Transverse colon (tissue), 4 donors: ENCODE measurements around the gene HIVEP2.

Experiments
- CTCF ChIP-seq, 5 experiments: fragments of 200-600 bp in 3 of 5; fragments of 450-650 bp in 2 of 5; sonication (generic) in 3 of 5; IDR thresholded peaks; 1 replicate in 2 of 5; 2 replicates in 3 of 5; pipeline ENCODE4 v1.5.1; 2016 to 2017; ENCODE audit warnings: antibody characterized with exemption in 5 of 5, inconsistent platforms in 3 of 5, mild to moderate bottlenecking in 2 of 5, moderate library complexity in 1 of 5
- EP300 ChIP-seq: sonication (generic); formaldehyde crosslinking; IDR thresholded peaks from one replicate; pipeline ENCODE4 v1.6.1; 2017; ENCODE audit warnings: antibody characterized with exemption, low read depth
- POLR2A ChIP-seq: fragments of 450-650 bp; IDR thresholded peaks from one replicate; pipeline ENCODE4 v1.6.1; 2016; ENCODE audit warnings: antibody characterized with exemption, mild to moderate bottlenecking, moderate library complexity
- POLR2AphosphoS5 ChIP-seq, 3 donors: sonication (generic); formaldehyde crosslinking; IDR thresholded peaks; one replicate each; pipeline ENCODE4 v1.6.1; 2016; ENCODE audit warnings: antibody characterized with exemption in 3 of 3

DNA sequence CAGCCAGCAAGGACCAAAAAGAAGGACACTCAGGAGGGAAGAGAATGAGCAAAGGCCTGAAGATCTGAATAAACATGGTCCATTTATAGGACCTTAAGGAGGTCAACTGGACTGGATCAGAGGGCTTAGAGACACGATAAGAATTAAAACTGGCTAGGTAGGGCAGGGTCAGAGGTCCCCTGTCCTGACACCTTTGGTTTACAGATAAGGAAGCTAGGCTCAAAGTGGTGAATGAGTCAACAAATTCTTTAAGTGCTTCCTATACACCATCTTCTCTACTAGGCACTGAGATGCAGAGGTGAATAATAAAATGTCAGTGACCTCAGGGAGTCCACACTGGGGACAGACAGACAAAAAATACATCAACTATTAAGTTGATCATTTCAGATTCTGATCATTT, 70.3 kb downstream of the HIVEP2 start:
- no peak for TF ChIP-seq CTCF (IDR thresholded peaks at IDR 0.05)
- TF ChIP-seq EP300: no peak
- TF ChIP-seq POLR2A: no peak
- no peak for TF ChIP-seq POLR2AphosphoS5 (IDR thresholded peaks at IDR 0.05)
